DOHH2 (cell line): ENCODE results near the gene MARS1.

Experiments used
- EZH2phosphoT487 ChIP-seq: fragments of 200-600 bp; sonication (generic); IDR thresholded peaks from 2 replicates; pipeline ENCODE4 v1.6.1; 2017; ENCODE audit warnings: borderline replicate concordance, mild to moderate bottlenecking, antibody characterized with exemption, low read length, moderate library complexity, mixed read lengths
- TF ChIP-seq, protein P1 (sequence below): fragments of 200-600 bp; sonication (generic); IDR thresholded peaks from one replicate; pipeline ENCODE4 v1.5.1; 2014; ENCODE audit warnings: antibody characterized with exemption, mild to moderate bottlenecking, low read depth, low read length; ENCODE audit not compliant: poor library complexity, severe bottlenecking

DNA sequence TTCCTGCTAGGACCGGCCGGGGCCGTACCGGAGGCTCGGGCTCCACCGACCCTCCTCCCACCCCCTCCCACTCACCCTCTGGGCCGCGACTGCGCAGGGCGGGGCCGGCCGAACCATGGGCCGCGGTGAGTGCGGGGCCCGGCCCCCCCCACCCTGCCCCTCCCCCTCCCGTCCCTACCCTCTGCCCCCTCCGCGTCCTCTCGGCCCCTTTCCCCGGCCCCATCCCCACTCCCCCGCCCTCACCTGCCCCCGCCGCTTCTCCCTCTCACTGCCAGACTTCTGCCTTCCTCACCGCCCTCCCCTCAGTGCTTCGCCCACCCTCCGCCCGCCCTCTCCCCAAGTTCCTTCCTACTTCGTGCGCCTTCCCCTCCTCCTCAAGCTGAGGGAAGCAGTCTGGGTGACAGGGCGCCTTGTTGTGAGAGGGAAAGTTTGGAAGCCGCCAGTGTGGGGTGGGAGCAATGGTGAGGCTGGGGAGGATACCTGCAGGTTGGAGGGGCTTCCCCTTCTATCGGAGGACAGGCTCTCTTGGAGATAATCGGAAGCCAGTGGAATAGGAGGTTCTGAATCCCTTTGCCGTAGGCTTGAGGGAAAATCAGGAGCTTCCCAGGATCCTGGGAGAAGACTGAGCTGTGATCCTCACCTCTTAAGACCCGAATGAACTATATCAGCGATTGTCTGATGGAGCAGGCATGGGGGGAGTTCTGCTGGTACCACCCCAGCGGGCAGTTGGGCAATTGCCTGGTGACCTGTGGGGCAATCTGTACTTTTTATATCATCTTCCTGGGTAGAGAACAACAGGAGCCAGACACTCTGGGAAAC is 35.2 kb downstream of the MARS1 start:
- TF ChIP-seq, protein P1, sequence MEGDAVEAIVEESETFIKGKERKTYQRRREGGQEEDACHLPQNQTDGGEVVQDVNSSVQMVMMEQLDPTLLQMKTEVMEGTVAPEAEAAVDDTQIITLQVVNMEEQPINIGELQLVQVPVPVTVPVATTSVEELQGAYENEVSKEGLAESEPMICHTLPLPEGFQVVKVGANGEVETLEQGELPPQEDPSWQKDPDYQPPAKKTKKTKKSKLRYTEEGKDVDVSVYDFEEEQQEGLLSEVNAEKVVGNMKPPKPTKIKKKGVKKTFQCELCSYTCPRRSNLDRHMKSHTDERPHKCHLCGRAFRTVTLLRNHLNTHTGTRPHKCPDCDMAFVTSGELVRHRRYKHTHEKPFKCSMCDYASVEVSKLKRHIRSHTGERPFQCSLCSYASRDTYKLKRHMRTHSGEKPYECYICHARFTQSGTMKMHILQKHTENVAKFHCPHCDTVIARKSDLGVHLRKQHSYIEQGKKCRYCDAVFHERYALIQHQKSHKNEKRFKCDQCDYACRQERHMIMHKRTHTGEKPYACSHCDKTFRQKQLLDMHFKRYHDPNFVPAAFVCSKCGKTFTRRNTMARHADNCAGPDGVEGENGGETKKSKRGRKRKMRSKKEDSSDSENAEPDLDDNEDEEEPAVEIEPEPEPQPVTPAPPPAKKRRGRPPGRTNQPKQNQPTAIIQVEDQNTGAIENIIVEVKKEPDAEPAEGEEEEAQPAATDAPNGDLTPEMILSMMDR = no peak
- no peak for TF ChIP-seq EZH2phosphoT487
